GM19467 (cell line): ENCODE measurements around the gene SORCS3.

Experiments
- ATAC-seq: cut with Tn5 transposase; IDR thresholded peaks from one replicate; pipeline ENCODE4 v1.9.1; 2021; ENCODE audit warnings: mild to moderate bottlenecking, moderate library complexity; ENCODE audit not compliant: unreplicated experiment

Gene SORCS3

GRCh38 chr10:104907521-104907920 lies 266.4 kb downstream of the SORCS3 start:
- no peak for ATAC-seq

GRCh38 chr10:104908581-104908980 lies 267.5 kb downstream of the SORCS3 start:
- ATAC-seq, result no peak

DNA sequence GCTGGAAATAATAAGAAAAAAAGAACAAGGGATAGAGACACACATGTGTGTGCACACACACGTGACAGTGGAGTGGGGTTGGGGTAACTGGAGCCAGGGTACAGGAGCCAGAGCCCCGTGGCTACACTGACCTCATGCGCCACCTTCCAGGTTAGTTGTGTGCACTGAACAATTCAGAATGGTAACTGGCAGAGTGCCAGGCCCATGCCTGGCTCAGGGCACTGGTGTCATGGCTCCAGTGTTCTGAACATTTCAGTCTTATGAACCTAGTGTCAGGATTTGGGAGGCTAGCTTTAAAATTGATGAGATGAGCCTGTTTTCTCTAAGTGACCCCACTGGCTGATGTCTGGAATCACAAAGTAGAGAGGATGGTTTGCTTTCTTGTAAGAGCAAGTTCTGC lies 269.6 kb downstream of the SORCS3 start:
- no peak for ATAC-seq

DNA sequence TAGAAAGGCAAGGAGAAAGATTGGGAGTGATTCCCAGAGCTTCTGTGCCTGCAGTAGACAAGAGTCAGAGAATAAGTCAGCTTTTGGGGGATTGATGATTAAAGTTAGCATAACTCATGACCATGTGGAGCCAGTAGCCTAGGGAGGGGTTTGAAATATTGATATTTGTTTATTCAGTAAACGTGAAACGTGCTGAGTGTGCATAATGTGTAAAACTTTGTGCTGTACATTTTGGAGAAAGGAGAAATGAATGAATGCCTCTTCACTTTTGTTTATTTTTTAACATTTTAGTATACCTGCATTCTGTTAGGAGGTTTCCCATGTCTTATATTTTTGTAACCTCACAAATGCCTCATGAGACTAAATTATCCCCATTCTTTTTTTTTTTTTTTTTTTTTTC lies 272.3 kb downstream of the SORCS3 start:
- no peak for ATAC-seq

GRCh38 chr10:104920476-104920875 lies 279.4 kb downstream of the SORCS3 start:
- ATAC-seq, result no peak

DNA sequence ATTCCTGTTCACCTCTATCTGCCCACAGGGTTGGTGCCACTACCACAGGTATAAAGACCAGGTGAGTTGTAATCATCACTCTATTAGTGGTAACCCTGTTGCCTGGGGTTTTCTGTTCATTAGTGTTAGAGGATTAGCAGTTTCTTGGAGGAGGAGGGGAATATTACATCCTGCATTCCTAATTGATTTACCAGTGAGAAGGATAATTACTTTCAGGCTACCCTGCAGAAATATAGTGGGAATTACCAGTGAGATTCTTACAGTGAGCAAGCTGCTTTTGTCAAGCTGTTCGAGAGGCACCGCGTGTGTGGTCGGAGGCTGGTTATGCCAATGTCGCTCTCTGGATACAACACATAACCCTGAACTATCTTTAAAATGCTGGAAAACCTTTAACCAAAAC lies 280.7 kb downstream of the SORCS3 start:
- no peak for ATAC-seq

DNA sequence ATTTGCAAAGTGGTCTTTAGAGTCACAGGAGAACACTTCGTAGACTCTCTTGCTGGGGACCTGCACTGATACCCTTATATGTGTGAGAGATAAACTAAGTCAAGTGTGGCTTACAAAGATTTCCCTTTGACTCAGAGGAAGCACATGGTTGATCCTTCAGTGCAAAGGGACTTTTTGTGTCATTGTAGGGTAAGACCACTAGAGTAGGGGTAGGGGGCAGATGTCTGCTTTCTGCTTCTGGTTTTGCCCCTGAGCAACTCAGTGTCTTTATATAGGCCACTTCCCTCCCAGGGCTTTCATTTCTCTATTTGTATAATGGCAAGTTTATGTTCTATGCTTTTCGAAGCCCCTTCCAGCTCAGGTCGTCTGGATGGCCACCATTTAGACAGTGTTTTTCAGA lies 281.7 kb downstream of the SORCS3 start:
- no peak for ATAC-seq

DNA sequence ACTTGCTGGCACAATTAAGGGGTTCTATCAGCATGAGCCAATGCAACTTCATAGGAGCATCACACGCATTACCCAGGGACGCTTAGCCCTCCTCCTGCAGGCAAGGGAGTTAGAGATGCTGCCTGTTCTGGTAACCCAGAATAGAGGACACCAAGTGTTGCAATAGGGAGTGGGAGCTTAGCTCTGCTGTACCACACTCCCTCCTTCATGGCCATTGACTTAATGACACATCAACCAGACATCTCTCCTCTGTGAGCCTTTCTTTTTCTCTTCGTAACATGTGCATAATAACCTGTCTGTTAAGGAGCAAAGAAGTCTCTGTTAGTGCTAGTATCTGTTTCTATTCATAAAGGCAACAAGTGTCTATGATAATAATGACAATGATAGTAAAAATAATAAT lies 282.4 kb downstream of the SORCS3 start:
- ATAC-seq, result no peak

DNA sequence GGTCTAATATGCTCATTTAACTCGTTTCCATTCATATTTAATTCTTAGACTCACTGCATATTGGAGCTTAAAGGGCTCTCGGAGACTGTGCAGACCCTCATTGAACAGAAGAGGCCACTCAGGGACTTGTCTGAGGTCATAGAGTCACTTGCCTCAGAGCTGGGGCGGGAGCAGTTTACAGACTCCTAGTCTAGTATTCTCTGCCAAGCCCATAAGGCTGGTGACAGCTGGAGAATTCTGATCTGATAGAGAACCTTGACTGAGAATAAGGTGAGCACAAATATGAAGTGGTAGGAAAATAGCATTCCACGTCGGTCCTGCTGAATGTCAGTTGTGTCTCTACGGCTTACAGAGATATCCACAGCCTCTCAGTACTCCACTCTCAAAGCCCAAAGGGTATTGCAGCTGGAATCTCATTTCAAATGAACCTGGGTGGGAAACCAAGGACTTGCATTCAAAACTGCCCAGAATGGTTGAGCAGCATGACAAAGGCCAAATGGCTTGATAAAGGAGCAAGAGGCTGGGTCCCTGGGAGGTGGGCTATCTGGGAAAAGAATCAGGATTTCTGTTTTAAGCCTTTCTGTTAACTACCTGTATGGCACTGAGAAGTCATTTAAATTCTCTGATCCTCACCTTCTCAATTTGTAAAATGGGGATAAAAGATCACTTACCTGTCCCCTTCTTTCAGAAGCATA lies 283.2 kb downstream of the SORCS3 start:
- no peak for ATAC-seq

DNA sequence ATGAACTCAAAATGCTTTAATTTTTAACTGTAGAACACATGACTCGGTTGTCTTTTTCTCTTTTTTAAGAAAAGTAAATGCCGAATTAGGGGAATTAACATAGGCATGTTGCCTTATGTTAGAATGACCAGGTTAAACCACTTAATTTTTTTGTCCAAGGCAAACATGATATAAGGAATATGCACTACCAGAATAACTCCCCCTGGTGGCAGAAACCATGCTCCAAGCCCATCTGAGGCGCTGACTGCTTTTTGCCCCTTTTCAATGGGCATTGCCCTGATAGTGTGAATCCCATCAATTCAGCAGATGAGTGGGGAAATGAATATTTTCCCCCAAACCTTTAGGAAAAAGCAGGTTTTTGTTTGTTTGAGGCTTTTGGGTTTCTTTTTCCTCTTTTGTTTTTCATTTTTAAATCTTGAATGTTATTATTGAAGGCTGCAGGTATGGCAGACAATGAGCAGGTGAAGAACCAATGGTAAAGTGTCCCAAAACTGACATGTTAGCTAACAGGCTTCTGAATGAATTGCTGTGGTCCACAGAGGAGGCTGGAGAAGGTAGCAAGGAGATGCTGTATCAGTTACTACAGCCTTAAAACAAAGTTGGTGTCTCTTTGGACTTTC lies 284.3 kb downstream of the SORCS3 start:
- ATAC-seq, result peak; percentile 68

DNA sequence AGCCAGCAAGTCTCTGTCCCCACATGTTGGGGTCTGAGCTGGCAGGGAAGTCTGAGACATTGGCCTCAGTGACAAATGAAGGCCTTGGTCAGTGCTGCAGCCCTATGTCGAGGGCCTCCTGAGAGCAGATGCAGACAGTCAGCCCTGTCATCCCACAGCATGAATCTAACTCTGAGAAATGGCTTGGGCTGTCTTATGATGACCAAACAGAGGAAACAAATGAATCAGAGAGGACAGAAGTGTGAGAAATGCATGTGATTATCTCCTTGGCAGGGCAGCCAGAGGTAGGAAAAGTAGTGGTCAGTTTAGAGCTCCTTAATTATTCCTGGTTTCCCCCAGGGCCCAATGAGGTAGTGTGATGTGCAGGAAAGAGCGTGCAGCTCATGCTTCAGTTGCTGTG lies 287.6 kb downstream of the SORCS3 start:
- no peak for ATAC-seq

- no peak for ATAC-seq
Observed at GRCh38 chr10:104931612-104932134, 290.6 kb downstream of the SORCS3 start.

DNA sequence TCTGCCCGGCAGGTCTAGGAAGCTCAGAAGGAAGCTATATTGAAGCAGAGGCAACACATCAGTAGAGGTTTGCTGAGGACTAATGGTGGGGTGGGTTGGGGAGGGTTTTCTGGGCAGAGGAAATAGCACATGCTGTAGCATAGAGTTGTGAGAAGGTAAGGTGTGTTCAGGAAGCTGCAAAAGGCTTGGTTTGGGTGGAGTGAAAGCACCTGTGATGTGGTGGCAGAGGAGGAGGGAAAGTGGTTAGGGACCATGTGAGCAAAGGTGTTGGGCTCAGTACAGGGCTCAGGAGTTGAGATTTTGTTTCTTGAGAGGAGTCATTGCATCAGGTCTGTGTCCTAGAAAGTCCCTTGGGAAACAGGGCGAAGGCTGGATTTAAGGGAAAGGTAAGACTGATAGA lies 294.6 kb downstream of the SORCS3 start:
- no peak for ATAC-seq

GRCh38 chr10:104937567-104937966 lies 296.5 kb downstream of the SORCS3 start:
- no peak for ATAC-seq

DNA sequence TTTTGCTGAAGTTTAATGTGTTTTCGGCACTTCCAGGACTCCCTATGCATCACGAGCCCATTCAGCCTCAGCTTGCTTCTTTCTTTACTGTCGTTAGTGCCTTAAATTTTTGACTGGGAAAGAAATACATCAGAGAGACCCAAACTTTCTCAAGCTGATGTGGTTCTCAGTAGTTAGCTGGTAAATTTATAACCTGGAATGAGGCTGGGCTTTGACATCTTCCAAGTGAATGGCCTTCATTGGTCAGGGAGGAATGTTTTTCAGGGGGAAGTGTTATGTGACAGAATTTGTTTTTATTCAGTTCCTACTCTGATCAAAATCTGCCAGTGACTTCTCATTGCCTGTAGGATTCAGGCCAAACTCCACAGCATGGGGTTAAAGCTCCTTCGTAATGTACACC lies 296.9 kb downstream of the SORCS3 start:
- ATAC-seq, result no peak

DNA sequence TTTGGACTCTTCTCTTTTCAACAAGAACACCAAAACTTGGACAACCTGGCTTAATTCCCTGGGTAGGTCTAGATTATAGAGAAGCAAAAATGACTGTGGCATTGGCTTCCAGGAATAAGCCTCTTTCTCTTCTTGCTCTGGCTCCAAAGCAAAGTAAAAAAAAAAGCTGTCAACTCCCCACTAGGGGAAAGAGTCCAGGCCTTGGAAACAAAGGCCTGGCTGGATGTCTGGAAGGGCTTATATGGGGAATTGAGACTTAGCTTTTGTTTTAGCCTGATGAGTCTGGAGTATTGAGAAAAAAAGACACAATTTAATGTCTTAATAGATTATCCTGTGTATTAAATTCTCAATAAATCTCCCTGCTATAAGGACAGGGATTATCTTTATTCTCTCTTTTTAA lies 300.6 kb downstream of the SORCS3 start:
- ATAC-seq, result no peak

DNA sequence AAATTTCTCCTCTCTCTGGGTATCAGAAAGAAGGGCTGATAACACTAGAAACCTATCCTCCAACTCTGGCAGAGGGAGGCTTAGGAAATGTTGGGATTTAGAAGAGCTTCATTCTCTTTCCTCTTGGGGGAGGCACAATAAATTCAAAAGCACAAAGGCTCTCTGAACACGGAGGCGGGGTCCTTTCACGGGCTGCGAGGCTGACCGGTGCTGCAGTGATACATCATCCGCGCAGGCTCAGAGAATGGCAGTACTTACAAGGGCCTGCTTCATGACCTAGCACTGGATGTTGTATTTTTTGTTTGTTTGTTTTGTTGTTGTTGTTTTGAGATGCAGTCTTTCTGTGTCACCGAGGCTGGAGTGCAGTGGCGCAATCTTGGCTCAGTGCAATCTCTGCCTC lies 306.2 kb downstream of the SORCS3 start:
- no peak for ATAC-seq

- no peak for ATAC-seq
Observed at GRCh38 chr10:104957178-104957841, 316.2 kb downstream of the SORCS3 start.

DNA sequence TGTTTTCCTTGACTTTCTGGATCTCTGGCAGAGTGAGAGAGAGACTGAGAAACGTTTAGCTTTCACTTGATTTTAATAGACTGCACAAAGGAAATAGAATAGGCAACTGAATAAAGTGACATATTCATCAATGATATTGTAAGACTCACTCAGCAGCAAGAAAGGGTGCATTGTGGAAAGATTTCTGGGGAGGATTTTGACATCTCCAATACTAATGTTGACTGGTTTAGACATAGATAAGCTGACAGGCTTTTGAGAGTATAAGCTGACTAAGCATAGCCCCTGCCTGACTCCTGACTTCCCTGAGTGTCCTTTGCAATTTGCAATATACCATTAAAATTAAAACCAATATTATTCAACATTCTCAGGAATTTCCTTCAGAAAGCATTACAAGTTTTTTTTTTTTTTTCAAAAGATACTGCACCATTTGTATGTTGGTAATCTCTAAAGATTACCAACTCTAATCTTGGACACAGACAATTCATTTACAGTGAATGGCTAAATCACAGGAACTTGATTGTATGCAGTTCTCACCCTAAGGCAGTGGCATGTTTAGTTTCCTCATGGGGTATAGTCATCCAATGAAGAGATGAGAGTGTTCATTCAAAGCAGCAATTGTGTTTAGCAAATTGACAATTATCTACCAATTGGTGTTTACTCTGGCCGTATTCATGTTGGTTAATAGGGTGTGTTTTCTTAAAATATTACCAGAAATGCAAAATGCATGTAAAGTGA lies 325.6 kb downstream of the SORCS3 start:
- ATAC-seq, result no peak

DNA sequence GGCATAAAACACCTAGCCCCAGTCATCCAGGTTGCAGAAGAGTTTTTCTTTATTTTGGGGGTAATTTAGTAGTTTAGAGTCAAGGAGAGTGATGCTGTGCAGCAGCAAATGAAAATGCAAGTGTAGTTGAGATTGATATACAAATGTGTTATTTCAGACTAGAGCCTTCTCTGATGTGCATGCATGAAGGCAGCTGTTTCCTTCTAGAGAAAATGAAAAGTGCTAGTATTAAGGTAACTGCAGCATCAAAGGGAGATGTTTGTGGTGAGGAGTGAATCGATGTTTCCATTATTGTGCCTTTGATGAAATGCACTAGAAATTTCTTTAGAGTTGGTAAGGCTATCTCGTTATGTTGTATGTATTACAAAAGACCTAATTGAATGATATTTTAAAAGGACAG lies 339.3 kb downstream of the SORCS3 start:
- no peak for ATAC-seq

DNA sequence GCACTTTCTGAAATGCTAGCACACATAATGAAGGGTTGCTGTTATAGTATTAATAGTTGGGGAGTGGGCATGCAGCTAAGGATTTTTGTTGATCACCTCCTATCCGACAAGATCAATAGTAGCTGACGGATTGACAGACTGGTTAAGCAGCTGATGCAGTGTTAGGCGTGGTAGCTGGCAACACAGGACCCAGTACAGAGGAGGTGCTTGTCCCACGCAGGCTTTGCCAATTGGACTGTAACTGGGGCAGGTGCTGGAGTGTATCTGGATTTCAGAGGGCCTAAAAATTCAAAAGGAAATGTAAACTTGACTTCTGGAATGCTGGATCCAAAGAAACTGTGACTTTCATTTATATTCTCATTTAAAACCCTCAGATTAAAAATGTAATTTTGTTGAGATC lies 340.9 kb downstream of the SORCS3 start:
- no peak for ATAC-seq
